H1 (cell line): Measurements from ENCODE around the gene EPHA4. TPM values are rescaled to one million over a fixed set of nuclear protein-coding genes. Genes with fewer than 3 reads are reported as not detected.

ENCODE experiments used
- CTCF ChIA-PET: fragments of 300-600 bp; sonication (Branson Sonifier 250); formaldehyde crosslinking; loops from one replicate; lab custom pipeline; 2021; ENCODE audit not compliant: partially characterized antibody; lab: Charles Lee
- POLR2A ChIA-PET: fragments of 300-600 bp; sonication (Branson Sonifier 250); formaldehyde crosslinking; loops from one replicate; lab custom pipeline; 2021; ENCODE audit warnings: inconsistent platforms; ENCODE audit not compliant: partially characterized antibody; lab: Charles Lee
- DNase-seq, 2 experiments: peaks; one replicate each; pipeline versions ENCODE4 v3.0.0 to v3.0.0-alpha.2; 2010 to 2022; ENCODE audit warnings: low spot score in 2 of 2, low read depth in 1 of 2, mixed read lengths in 1 of 2
- FAIRE-seq: peaks from 2 replicates; lab custom pipeline; 2011; peaks lifted over from hg19 to GRCh38; lab: Jason Lieb, UNC
- H2AFZ ChIP-seq: 2 replicates; pipeline ENCODE4 v1.8.1; 2012; ENCODE audit warnings: low read length, inconsistent platforms
- H2AK5ac ChIP-seq: 2 replicates; pipeline ENCODE4 v1.6.1; 2013; ENCODE audit warnings: low read depth, low read length
- H2BK120ac ChIP-seq: replicated peaks from 2 replicates; pipeline ENCODE3; 2013; ENCODE audit warnings: low read depth, low read length, inconsistent platforms
- H2BK12ac ChIP-seq: 2 replicates; pipeline ENCODE4 v1.6.1; 2013; ENCODE audit warnings: low read depth, low read length
- H2BK15ac ChIP-seq: 2 replicates; pipeline ENCODE4 v1.6.1; 2013; ENCODE audit warnings: low read length
- H2BK20ac ChIP-seq: 2 replicates; pipeline ENCODE4 v1.6.1; 2013; ENCODE audit warnings: low read length
- H2BK5ac ChIP-seq: 2 replicates; pipeline ENCODE4 v1.6.1; 2013; ENCODE audit warnings: low read depth, low read length
- H3K14ac ChIP-seq: 2 replicates; pipeline ENCODE4 v1.6.1; 2013; ENCODE audit warnings: inconsistent platforms; ENCODE audit not compliant: insufficient read length
- H3K18ac ChIP-seq: 2 replicates; pipeline ENCODE4 v1.6.1; 2013; ENCODE audit warnings: low read length; ENCODE audit errors: extremely low read depth
- H3K23ac ChIP-seq: 2 replicates; pipeline ENCODE4 v1.6.1; 2013; ENCODE audit warnings: inconsistent platforms; ENCODE audit not compliant: insufficient read length
- H3K23me2 ChIP-seq: 2 replicates; pipeline ENCODE4 v1.6.1; 2013; ENCODE audit warnings: low read depth, low read length
- H3K27ac ChIP-seq: 2 replicates; pipeline ENCODE4 v1.6.1; 2011; ENCODE audit warnings: low read depth, low read length, inconsistent platforms
- H3K27me3 ChIP-seq, 4 experiments: replicated peaks in 1 of 4; 1 replicate in 1 of 4; 2 replicates in 3 of 4; pipeline versions ENCODE4 v1.6.1 to v1.8.1; 2011 to 2013; ENCODE audit warnings: low read length in 3 of 4, mild to moderate bottlenecking in 3 of 4, inconsistent platforms in 2 of 4, mixed read lengths in 2 of 4, moderate library complexity in 1 of 4; ENCODE audit not compliant: control insufficient read depth in 3 of 4, insufficient read depth in 3 of 4; ENCODE audit errors: extremely low read depth in 1 of 4
- H3K36me3 ChIP-seq, 4 experiments: 2 replicates each; pipeline versions ENCODE4 v1.6.1 to v1.8.1; 2011 to 2013; ENCODE audit warnings: mild to moderate bottlenecking in 4 of 4, low read length in 3 of 4, moderate library complexity in 2 of 4, control low read depth in 1 of 4, inconsistent platforms in 1 of 4; ENCODE audit not compliant: insufficient read depth in 4 of 4, control insufficient read depth in 2 of 4
- H3K4ac ChIP-seq: replicated peaks from 2 replicates; pipeline ENCODE3; 2013; ENCODE audit warnings: low read length, low read depth, mixed read lengths, inconsistent platforms; ENCODE audit not compliant: insufficient read length
- H3K4me1 ChIP-seq, 4 experiments: replicated peaks in 1 of 4; 1 replicate in 1 of 4; 2 replicates in 3 of 4; pipeline versions ENCODE4 v1.6.1 to v1.8.1; 2011 to 2013; ENCODE audit warnings: low read length in 3 of 4, inconsistent platforms in 2 of 4, mixed read lengths in 1 of 4; ENCODE audit not compliant: insufficient read depth in 4 of 4, control insufficient read depth in 3 of 4
- H3K4me2 ChIP-seq, 2 experiments: 2 replicates each; pipeline versions ENCODE4 v1.6.1 to v1.8.1; 2011 to 2013; ENCODE audit warnings: low read depth in 2 of 2, low read length in 2 of 2, control low read depth in 1 of 2, inconsistent platforms in 1 of 2, mild to moderate bottlenecking in 1 of 2; ENCODE audit not compliant: insufficient read depth in 1 of 2
- H3K4me3 ChIP-seq, 4 experiments: fragments of 200-600, 300-600 bp in 1 of 4; sonication (generic), shearing (Covaris generic), sonication (Bioruptor Twin) in 1 of 4; 2 replicates each; pipeline versions ENCODE4 v1.5.1 to v1.8.1; 2011 to 2016; ENCODE audit warnings: low read length in 4 of 4, low read depth in 3 of 4, control low read depth in 2 of 4, inconsistent platforms in 2 of 4, mild to moderate bottlenecking in 2 of 4, mixed read lengths in 1 of 4, moderate library complexity in 1 of 4; ENCODE audit not compliant: insufficient read depth in 2 of 4; ENCODE audit errors: extremely low read depth in 1 of 4
- H3K56ac ChIP-seq: replicated peaks from 2 replicates; pipeline ENCODE3; 2013; ENCODE audit warnings: low read depth, mild to moderate bottlenecking, mixed read lengths, low read length, inconsistent platforms; ENCODE audit not compliant: insufficient read length
- H3K79me1 ChIP-seq: 2 replicates; pipeline ENCODE4 v1.6.1; 2013; ENCODE audit warnings: low read depth, low read length, control low read depth
- H3K79me2 ChIP-seq, 2 experiments: 2 replicates each; pipeline versions ENCODE4 v1.6.1 to v1.8.1; 2012 to 2013; ENCODE audit warnings: low read length in 2 of 2, mild to moderate bottlenecking in 2 of 2, inconsistent platforms in 1 of 2; ENCODE audit not compliant: insufficient read depth in 2 of 2, control insufficient read depth in 1 of 2
- H3K9ac ChIP-seq, 4 experiments: replicated peaks in 1 of 4; 1 replicate in 1 of 4; 2 replicates in 3 of 4; pipeline versions ENCODE4 v1.6.1 to v1.8.1; 2011 to 2013; ENCODE audit warnings: low read depth in 3 of 4, low read length in 3 of 4, control low read depth in 2 of 4, mild to moderate bottlenecking in 2 of 4, moderate library complexity in 2 of 4, inconsistent platforms in 1 of 4; ENCODE audit errors: extremely low read depth in 1 of 4
- H3K9me3 ChIP-seq, 2 experiments: 2 replicates each; pipeline versions ENCODE4 v1.6.1 to v1.8.1; 2012 to 2013; ENCODE audit warnings: mild to moderate bottlenecking in 2 of 2, moderate library complexity in 2 of 2, control low read depth in 1 of 2, inconsistent platforms in 1 of 2, low read depth in 1 of 2, low read length in 1 of 2, mixed read lengths in 1 of 2; ENCODE audit not compliant: insufficient read depth in 2 of 2
- H4K20me1 ChIP-seq, 2 experiments: replicated peaks in 1 of 2; 2 replicates each; pipeline versions ENCODE3 to v1.8.1; 2011 to 2013; ENCODE audit warnings: inconsistent platforms in 2 of 2, low read length in 2 of 2, mild to moderate bottlenecking in 1 of 2; ENCODE audit not compliant: insufficient read depth in 2 of 2, control insufficient read depth in 1 of 2
- H4K5ac ChIP-seq: 2 replicates; pipeline ENCODE4 v1.6.1; 2013; ENCODE audit warnings: low read length, low read depth, mixed read lengths, inconsistent platforms; ENCODE audit not compliant: insufficient read length
- H4K8ac ChIP-seq: 2 replicates; pipeline ENCODE4 v1.8.0; 2013; ENCODE audit warnings: mild to moderate bottlenecking, moderate library complexity, low read length, inconsistent platforms; ENCODE audit not compliant: insufficient read depth; ENCODE audit errors: extremely low read depth
- H4K91ac ChIP-seq: replicated peaks from 2 replicates; pipeline ENCODE3; 2013; ENCODE audit warnings: low read length, mixed read lengths, inconsistent platforms; ENCODE audit not compliant: insufficient read length
- ASH2L ChIP-seq: fragments of 200-600, 300-600 bp; sonication (generic); IDR thresholded peaks from one replicate; pipeline ENCODE4 v1.7.1; 2017; ENCODE audit warnings: low read length
- SIN3A ChIP-seq, 2 experiments: IDR thresholded peaks in 1 of 2; conservative IDR thresholded peaks in 1 of 2; 2 replicates each; pipeline ENCODE4 v1.6.1; 2011 to 2012; ENCODE audit warnings: low read length in 2 of 2, improper control_type of control experiment in 1 of 2, low read depth in 1 of 2, mild to moderate bottlenecking in 1 of 2
- SP1 ChIP-seq: IDR thresholded peaks from 2 replicates; pipeline ENCODE4 v1.6.1; 2011; ENCODE audit warnings: low read depth, low read length
- polyA plus RNA-seq, 7 experiments: library from polyadenylated mRNA; depleted of rRNA in 3 of 7; stranded (reverse) in 5 of 7; unstranded in 2 of 7; fragments of >200 nt in 5 of 7; fragments of 200-250 nt in 2 of 7; gene quantifications; 1 replicate in 5 of 7; 2 replicates in 1 of 7; 4 replicates in 1 of 7; pipeline versions ENCODE4 v1.2.1 to v1.2.3, GENCODE V29; 2011 to 2013; ENCODE audit warnings: missing spikeins in 2 of 7, mixed read lengths in 2 of 7
- total RNA-seq: library from RNA; stranded (reverse); fragmentation: NEBNext Ultra II Directional; extraction: Animal tissue kit (Norgen Biotek cat#: 25700); gene quantifications from 2 replicates; pipeline ENCODE4 v1.2.1, GENCODE V29; 2021

Gene EPHA4
- total and polyA plus RNA-seq, 2 of the 8 experiments (the other 6 are each of a cell fraction or from before 2014, with no cell fraction given): 4.3 to 5.7 TPM

DNA sequence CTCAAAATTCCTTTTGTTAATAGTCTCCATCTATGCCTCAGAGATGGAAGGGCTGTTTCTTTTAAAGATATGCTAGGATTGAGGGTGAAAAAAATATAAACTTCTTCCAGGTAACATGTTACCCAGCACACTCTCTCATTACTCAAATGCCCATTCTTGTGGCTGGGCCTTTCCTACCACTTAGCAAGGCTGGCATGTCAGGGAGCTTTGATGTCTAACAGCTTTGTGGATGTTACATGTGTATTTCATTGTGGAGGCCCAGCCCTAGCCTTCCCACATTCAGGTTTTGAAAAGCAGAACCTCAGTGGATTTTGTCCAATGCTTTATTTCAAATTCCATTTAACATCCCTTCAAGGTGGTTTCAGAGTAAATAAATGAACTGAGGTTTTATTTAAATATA lies 191.4 kb downstream of the EPHA4 start:
- Histone ChIP-seq H3K14ac (no peak overlapping the region), H3K36me3 (no peaks in the 10 kb centered on the region), H3K27ac (no peak overlapping the region), H2BK5ac (no peak overlapping the region), H3K23ac (no peak overlapping the region), H4K20me1 (no peaks in the 10 kb centered on the region), H3K4me1 (peaks cover 0 to 2% (median 0%) of the 10 kb centered on the region in 4 experiments; a peak in 1 of 7 replicates), H2AK5ac (no peak overlapping the region), H4K91ac (no peak overlapping the region), H3K9me3 (no peaks in the 10 kb centered on the region), H3K4me3 (no peak overlapping the region), H3K4me2 (no peak overlapping the region), H2BK12ac (no peak overlapping the region), H3K79me2 (no peaks in the 10 kb centered on the region), H2BK120ac (no peak overlapping the region), H2BK20ac (no peak overlapping the region), H4K8ac (no peak overlapping the region), H3K27me3 (no peaks in the 10 kb centered on the region), H3K79me1 (no peaks in the 10 kb centered on the region), H3K4ac (no peak overlapping the region), H3K56ac (no peak overlapping the region), H2BK15ac (no peak overlapping the region), H3K9ac (no peak overlapping the region), H3K18ac (no peak overlapping the region), H3K23me2 (no peaks in the 10 kb centered on the region), H4K5ac (no peak overlapping the region), H2AFZ (peak overlapping the region; percentile 86; the same call in 1 of the 2 replicates)
- no peak for FAIRE-seq
- POLR2A ChIA-PET: no interaction called here
- CTCF ChIA-PET: no interaction called here
- TF ChIP-seq SP1 (no peak), ASH2L (no peak), SIN3A (conservative IDR thresholded peaks at IDR 0.05 in 1 of 2, IDR thresholded peaks at IDR 0.05 in 1 of 2; ENCODE audit: low read depth in 1 of 2, low read length in 2 of 2) (no peak)
- no peak for DNase-seq
